Mammary epithelial cell (primary cell): Measurements from ENCODE around the gene ZNF653.

Experiments
- EZH2 ChIP-seq: IDR thresholded peaks from 2 replicates; pipeline ENCODE4 v1.6.1; 2012; ENCODE audit warnings: low read length, inconsistent platforms, borderline replicate concordance
- TF ChIP-seq, protein P1 (sequence below), 2 donors: IDR thresholded peaks in 1 of 2; conservative IDR thresholded peaks in 1 of 2; 2 replicates each; pipeline ENCODE4 v1.5.1; 2011 to 2012; ENCODE audit warnings: inconsistent platforms in 2 of 2, low read length in 2 of 2, mild to moderate bottlenecking in 2 of 2, control low read depth in 1 of 2, low read depth in 1 of 2; ENCODE audit not compliant: insufficient read depth in 1 of 2; ENCODE audit errors: extremely low read depth in 1 of 2

DNA sequence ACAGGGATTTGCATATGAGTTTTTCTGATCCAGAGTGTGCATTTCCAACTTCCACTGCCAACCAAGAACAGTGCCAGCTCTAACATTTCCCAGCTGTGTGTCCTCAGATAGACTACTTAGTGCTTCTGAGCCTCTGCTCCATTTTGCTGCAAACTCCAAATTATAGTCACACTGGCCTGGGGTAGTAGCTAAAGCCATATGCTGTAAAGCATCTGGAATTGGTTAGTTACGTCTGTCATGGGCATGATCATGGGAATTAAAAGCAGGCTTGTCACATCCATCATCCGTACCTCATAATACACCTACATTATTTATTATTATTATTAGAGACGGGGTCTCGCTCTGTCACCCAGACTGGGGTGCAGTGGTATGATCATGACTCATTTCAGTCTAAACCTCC lies 31.9 kb downstream of the ZNF653 start:
- TF ChIP-seq, protein P1, sequence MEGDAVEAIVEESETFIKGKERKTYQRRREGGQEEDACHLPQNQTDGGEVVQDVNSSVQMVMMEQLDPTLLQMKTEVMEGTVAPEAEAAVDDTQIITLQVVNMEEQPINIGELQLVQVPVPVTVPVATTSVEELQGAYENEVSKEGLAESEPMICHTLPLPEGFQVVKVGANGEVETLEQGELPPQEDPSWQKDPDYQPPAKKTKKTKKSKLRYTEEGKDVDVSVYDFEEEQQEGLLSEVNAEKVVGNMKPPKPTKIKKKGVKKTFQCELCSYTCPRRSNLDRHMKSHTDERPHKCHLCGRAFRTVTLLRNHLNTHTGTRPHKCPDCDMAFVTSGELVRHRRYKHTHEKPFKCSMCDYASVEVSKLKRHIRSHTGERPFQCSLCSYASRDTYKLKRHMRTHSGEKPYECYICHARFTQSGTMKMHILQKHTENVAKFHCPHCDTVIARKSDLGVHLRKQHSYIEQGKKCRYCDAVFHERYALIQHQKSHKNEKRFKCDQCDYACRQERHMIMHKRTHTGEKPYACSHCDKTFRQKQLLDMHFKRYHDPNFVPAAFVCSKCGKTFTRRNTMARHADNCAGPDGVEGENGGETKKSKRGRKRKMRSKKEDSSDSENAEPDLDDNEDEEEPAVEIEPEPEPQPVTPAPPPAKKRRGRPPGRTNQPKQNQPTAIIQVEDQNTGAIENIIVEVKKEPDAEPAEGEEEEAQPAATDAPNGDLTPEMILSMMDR (conservative IDR thresholded peaks at IDR 0.05 in 1 of 2, IDR thresholded peaks at IDR 0.05 in 1 of 2; ENCODE audit: extremely low read depth in 1 of 2, insufficient read depth in 1 of 2, low read depth in 1 of 2, low read length in 2 of 2), result no peak
- TF ChIP-seq EZH2, result no peak
